Activated CD4-positive, alpha-beta T cell treated with anti-CD3 and anti-CD28 coated beads for 4 hours (primary cell): ENCODE measurements around the gene SLC16A10.

ENCODE experiments used
- DNase-seq, 2 donors: peaks; one replicate each; pipeline ENCODE4 v3.0.0-alpha.2; 2020

The SLC16A10 gene

GRCh38 chr6:111265842-111266241, 178.5 kb downstream of the SLC16A10 start:
- no peak for DNase-seq

- no peak for DNase-seq
Observed at GRCh38 chr6:111266276-111266675, 179.0 kb downstream of the SLC16A10 start.

GRCh38 chr6:111267764-111268333, 180.5 kb downstream of the SLC16A10 start:
- DNase-seq: no peak

GRCh38 chr6:111269401-111269970, 182.2 kb downstream of the SLC16A10 start:
- DNase-seq: no peak

GRCh38 chr6:111270121-111270520, 182.8 kb downstream of the SLC16A10 start:
- no peak for DNase-seq

GRCh38 chr6:111274593-111275217, 187.4 kb downstream of the SLC16A10 start:
- DNase-seq: no peak

- no peak for DNase-seq
Observed at GRCh38 chr6:111276335-111276734, 189.0 kb downstream of the SLC16A10 start.

- DNase-seq: no peak
Observed at GRCh38 chr6:111276736-111277135, 189.4 kb downstream of the SLC16A10 start.

GRCh38 chr6:111277819-111278218, 190.5 kb downstream of the SLC16A10 start:
- DNase-seq: no peak

- no peak for DNase-seq
Observed at GRCh38 chr6:111278731-111279130, 191.4 kb downstream of the SLC16A10 start.

- no peak for DNase-seq
Observed at GRCh38 chr6:111280445-111280955, 193.2 kb downstream of the SLC16A10 start.
